SH-SY5Y (cell line): Measurements from ENCODE around the gene ASRGL1.

Experiments
- GATA2 ChIP-seq: IDR thresholded peaks from 2 replicates; pipeline ENCODE4 v1.6.1; 2011; ENCODE audit warnings: mild to moderate bottlenecking, low read depth, low read length
- GATA3 ChIP-seq: IDR thresholded peaks from 2 replicates; pipeline ENCODE4 v1.6.1; 2011; ENCODE audit warnings: low read depth, mild to moderate bottlenecking, low read length, moderate library complexity

Gene ASRGL1

GRCh38 chr11:62345861-62346260, 8.6 kb downstream of the ASRGL1 start:
- TF ChIP-seq GATA3 (no peak), GATA2 (no peak)

GRCh38 chr11:62352355-62353336, 15.4 kb downstream of the ASRGL1 start:
- TF ChIP-seq GATA2 (no peak), GATA3 (no peak)

GRCh38 chr11:62353841-62354240, 16.6 kb downstream of the ASRGL1 start:
- no peak for TF ChIP-seq GATA2
- no peak for TF ChIP-seq GATA3

DNA sequence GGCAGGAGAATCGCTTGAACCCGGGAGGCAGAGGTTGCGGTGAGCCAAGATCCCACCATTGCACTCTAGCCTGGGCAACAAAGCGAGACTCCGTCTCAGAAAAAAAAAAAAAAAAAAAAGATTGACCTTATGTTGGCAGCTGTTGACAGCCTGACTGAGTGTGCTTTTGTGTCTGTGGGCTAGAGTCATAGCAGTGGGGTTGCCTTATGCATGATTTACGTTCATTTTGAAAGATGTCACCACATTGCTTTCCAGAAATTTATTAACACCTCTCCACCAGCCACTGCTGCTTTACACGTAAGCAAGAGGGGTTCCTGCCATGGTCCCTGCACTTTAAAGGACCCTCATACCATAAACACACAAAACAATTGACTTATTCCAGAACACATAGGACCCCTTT, 21.0 kb downstream of the ASRGL1 start:
- TF ChIP-seq GATA2: no peak
- no peak for TF ChIP-seq GATA3

DNA sequence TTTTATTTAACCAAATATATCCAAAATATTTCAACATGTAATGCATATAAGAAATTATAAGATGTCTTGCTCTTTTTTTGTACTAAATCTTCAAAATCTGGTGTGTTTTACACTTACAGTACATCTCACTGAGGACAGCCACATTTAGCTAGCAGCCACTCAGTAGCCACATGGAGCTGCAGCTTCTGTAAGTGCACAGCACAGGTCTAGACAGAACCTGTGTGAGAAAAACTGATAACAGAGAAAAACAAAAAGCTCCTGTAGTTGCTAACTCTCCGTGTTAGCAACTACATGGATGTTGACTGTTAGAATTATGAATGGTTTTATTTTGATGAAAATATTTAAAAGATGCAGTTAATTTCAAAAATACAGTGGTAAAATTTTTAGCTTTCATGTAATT, 22.2 kb downstream of the ASRGL1 start:
- no peak for TF ChIP-seq GATA2
- TF ChIP-seq GATA3: no peak

DNA sequence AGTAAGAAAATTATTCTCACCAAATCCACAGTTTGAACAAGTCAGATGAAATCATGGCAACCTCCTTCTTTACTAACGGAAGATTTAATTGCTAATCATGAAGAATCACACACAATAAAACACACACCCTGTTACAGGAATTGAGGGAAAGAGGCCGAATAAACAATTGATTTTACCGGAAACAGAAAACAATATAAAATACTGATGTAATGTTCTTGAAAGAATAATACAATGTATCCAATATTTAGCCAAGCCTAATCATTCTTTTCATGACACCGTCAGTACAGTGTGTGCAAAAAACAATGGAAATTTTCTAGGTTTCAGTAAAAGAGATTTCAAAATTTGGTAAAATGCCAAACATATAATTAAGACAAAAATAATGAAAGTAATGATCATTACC, 23.4 kb downstream of the ASRGL1 start:
- TF ChIP-seq GATA2 (no peak), GATA3 (no peak)

DNA sequence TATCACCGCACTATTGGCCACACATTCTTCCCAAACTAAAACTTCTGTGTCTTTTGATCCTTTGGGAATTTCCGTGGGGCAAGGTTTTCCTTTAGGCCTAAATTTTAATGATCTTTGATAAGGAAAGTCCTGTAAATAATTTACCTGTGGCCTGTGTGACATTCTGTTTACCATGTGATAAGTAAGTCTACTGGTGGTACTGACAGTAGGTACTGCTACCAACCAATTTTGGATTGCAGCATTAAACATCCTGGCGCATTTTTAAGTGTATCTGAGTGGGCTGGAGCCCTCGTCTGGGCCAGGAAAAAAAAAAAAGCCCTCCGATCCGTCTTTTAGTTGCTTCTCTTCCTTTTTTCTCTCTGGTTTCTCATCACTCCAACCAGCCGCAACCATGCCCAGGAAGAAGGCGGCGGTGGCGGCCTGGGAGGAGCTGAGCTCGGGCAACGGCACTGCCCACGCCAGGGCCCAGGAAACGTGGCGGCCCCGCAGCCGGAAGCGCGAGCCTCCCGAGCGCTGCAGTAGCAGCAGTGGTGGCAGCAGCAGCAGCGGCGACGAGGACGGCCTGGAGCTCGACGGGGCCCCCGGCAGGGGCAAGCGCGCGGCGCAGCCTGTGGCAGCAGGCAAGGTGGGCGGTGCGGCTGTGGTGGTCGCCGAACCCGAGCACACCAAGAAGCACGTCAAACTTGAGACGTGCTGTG, 33.6 kb downstream of the ASRGL1 start:
- TF ChIP-seq GATA3 (no peak), GATA2 (no peak)

DNA sequence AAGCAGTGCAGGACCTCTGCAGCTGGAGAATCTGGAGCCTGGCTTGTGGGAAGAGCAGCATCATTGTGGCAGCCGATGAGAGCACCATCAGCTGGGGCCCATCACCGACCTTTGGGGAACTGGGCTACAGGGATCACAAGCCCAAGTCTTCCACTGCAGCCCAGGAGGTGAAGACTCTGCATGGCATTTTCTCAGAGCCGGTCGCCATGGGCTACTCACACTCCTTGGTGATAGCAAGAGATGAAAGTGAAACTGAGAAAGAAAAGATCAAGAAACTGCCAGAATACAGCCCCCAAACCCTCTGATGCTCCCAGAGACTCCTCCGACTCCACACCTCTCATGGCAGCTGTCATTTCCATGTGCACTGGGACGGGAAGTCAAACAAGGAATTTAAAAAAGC, 35.6 kb downstream of the ASRGL1 start:
- TF ChIP-seq GATA2: no peak
- no peak for TF ChIP-seq GATA3

DNA sequence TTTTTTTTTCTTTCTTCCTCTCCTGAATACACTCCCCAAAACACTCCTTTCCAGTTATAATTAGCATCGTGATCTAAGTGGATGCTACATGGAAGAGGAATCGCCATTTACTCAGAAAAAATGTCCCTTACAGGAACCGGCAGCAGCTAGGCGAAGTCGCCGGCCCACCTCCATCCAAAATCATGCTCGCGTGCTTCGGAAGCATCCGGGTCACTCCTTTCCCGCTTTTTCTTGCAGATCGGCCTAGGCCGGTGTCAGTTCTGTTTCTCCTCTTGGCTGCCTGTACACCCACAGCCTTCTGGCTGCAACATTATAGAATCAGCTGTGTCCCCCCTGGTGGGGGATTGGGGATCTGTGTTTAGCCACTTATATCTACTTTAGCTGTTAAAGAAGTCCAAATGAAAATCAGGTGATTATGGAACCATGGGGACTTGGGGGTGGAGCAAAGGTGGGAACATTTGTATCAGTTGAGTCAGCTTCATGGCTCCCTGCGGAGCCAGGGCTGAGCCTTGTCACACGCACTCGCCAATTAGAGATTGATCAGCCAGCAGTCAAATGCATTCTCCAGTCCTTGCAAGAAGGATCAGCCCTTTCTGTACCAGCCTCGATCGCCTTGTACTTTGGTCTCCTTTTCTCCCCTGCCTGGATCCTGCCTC, 36.3 kb downstream of the ASRGL1 start:
- no peak for TF ChIP-seq GATA3
- no peak for TF ChIP-seq GATA2

GRCh38 chr11:62374801-62375200, 37.6 kb downstream of the ASRGL1 start:
- TF ChIP-seq GATA3 (no peak), GATA2 (no peak)

DNA sequence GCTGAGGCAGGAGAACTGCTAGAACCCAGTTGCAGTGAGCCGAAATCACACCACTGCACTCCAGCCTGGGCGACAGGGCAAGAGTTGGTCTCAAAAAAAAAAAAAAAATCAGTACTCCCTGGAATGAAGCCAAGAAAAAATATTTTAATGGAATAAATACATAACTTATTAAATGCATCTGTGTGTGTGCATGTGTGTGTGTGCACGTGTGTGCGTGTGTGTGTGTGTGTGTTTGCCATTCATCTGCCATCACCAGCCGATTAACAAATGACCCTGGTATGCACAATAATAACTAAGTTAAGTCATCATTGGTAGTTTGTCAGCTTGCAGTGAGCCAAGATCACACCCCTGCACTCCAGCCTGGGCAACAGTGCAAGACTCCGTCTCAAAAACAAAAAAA, 46.6 kb downstream of the ASRGL1 start:
- TF ChIP-seq GATA2: no peak
- no peak for TF ChIP-seq GATA3

- TF ChIP-seq GATA3: no peak
- no peak for TF ChIP-seq GATA2
Observed at GRCh38 chr11:62387381-62387780, 50.1 kb downstream of the ASRGL1 start.

- TF ChIP-seq GATA2: no peak
Observed at GRCh38 chr11:62388999-62389398, 51.8 kb downstream of the ASRGL1 start.

- TF ChIP-seq GATA3 (no peak), GATA2 (no peak)
Observed at GRCh38 chr11:62390237-62390636, 53.0 kb downstream of the ASRGL1 start.

GRCh38 chr11:62390722-62391121, 53.5 kb downstream of the ASRGL1 start:
- TF ChIP-seq GATA3 (no peak), GATA2 (no peak)
